Heart left ventricle (tissue), 13 donors: ENCODE data around the gene BMPR1B.

ENCODE experiments used
- POLR2A ChIP-seq, 2 donors: fragments of 450-650 bp; IDR thresholded peaks; one replicate each; pipeline ENCODE4 v1.6.1; 2017; ENCODE audit warnings: antibody characterized with exemption in 2 of 2, mild to moderate bottlenecking in 2 of 2, moderate library complexity in 2 of 2
- TF ChIP-seq, protein P1 (sequence below), 12 donors: fragments of 200-600 bp; sonication (generic) in 4 of 12; IDR thresholded peaks; one replicate each; pipeline versions ENCODE4 v1.5.0 to v1.8.0; 2018 to 2022; ENCODE audit warnings: antibody characterized with exemption in 12 of 12, mild to moderate bottlenecking in 5 of 12
- donor health status: ischemic (EF 13 %, LVEDD 7.1; RV severe dilation, severe dysfunction).
- donor health status: DM: no; HTN: yes; CAD: no.
- donor health status: DM: no; HTN: no; CAD: no.
- donor health status: ischemic (EF 25% LVEDD 6.9; RV normal size, moderate dysfunction).
- donor health status: ischemic (EF 25% LVEDD 5.7; RV mildly dilated, moderate dysfunction).
- donor health status: ischemic (EF 35%, LVEDD 5.7; RV mildly dilated, moderate dysfunction).
- donor health status: nonischemic (EF 11% LVEDD 7.7; RV severe dilation, severe dysfunction).
- donor health status: DM: yes; HTN: yes; CAD: no.
- donor health status: PGD.
- donor health status: ischemic (EF 29% LVEDD 5.4; RV normal size, mild dysfunction).
- donor health status: nonischemic (EF 23%, LVEDD 6.1; RV moderate dilation, normal function).

GRCh38 chr4:94814237-94814636, 56.5 kb downstream of the BMPR1B start:
- TF ChIP-seq, protein P1, sequence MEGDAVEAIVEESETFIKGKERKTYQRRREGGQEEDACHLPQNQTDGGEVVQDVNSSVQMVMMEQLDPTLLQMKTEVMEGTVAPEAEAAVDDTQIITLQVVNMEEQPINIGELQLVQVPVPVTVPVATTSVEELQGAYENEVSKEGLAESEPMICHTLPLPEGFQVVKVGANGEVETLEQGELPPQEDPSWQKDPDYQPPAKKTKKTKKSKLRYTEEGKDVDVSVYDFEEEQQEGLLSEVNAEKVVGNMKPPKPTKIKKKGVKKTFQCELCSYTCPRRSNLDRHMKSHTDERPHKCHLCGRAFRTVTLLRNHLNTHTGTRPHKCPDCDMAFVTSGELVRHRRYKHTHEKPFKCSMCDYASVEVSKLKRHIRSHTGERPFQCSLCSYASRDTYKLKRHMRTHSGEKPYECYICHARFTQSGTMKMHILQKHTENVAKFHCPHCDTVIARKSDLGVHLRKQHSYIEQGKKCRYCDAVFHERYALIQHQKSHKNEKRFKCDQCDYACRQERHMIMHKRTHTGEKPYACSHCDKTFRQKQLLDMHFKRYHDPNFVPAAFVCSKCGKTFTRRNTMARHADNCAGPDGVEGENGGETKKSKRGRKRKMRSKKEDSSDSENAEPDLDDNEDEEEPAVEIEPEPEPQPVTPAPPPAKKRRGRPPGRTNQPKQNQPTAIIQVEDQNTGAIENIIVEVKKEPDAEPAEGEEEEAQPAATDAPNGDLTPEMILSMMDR (IDR thresholded peaks at IDR 0.05) = no peak
- TF ChIP-seq POLR2A (IDR thresholded peaks at IDR 0.05) = no peak
